Adipocyte (in vitro differentiated cells): ENCODE measurements around the gene TGM1.

Experiments used
- DNase-seq: peaks from one replicate; pipeline ENCODE4 v3.0.0-alpha.2; 2015; ENCODE audit warnings: low read depth
- H3K27me3 ChIP-seq: replicated peaks from 2 replicates; pipeline ENCODE4 v1.7.0; 2013; ENCODE audit warnings: mild to moderate bottlenecking, low read length, moderate library complexity; ENCODE audit not compliant: control insufficient read depth, insufficient read depth
- H3K36me3 ChIP-seq: 2 replicates; pipeline ENCODE4 v1.7.0; 2013; ENCODE audit warnings: low read length, mild to moderate bottlenecking, moderate library complexity; ENCODE audit not compliant: control insufficient read depth, insufficient read depth, severe bottlenecking
- H3K4me1 ChIP-seq: 2 replicates; pipeline ENCODE4 v1.7.0; 2013; ENCODE audit warnings: mild to moderate bottlenecking, low read length, moderate library complexity; ENCODE audit not compliant: control insufficient read depth, insufficient read depth
- H3K4me3 ChIP-seq: 2 replicates; pipeline ENCODE4 v1.7.0; 2013; ENCODE audit warnings: mild to moderate bottlenecking, low read length, moderate library complexity
- H3K9ac ChIP-seq: 2 replicates; pipeline ENCODE4 v1.7.0; 2013; ENCODE audit warnings: mild to moderate bottlenecking, low read length, moderate library complexity
- H3K9me3 ChIP-seq: 2 replicates; pipeline ENCODE4 v1.7.0; 2013; ENCODE audit warnings: mild to moderate bottlenecking, low read length, moderate library complexity; ENCODE audit not compliant: control insufficient read depth

TGM1 gene

DNA sequence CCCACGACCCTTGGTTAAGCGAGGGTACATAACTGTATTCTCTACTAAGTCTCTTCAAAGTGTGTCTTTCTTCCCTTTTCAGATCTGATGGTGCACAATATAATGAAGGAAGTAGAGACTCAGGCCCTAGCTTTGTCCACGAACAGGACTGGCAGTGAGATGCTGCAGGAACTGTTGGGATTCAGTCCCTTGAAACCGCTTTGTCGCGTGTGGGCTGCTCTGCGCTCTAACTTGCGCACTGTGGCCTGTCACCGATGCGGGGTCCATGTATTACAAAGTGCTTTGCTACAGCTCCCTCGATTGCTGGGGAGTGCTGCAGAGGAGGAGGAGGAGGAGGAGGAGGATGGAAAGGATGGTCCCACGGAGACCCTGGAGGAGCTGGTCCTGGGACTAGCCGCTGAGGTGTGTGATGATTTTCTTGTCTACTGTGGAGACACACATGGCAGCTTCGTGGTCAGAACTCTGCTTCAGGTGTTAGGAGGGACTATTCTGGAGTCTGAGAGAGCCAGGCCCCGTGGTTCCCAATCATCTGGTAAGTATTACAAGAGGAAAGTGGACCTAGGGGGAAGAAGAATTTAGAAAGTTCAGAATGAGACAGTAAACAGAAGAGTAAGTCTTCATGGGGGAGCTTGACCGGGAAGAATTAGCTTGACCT is 37.5 kb upstream of the TGM1 start:
- peaks cover 49% of the 10 kb centered on the region for H3K36me3 ChIP-seq
- no peaks in the 10 kb centered on the region for H3K9me3 ChIP-seq
- H3K4me3 ChIP-seq = peak overlapping the region; percentile 96
- H3K4me1 ChIP-seq = peaks cover 23% of the 10 kb centered on the region
- no peak for DNase-seq
- no peaks in the 10 kb centered on the region for H3K27me3 ChIP-seq
- peak overlapping the region; percentile 96 for H3K9ac ChIP-seq

DNA sequence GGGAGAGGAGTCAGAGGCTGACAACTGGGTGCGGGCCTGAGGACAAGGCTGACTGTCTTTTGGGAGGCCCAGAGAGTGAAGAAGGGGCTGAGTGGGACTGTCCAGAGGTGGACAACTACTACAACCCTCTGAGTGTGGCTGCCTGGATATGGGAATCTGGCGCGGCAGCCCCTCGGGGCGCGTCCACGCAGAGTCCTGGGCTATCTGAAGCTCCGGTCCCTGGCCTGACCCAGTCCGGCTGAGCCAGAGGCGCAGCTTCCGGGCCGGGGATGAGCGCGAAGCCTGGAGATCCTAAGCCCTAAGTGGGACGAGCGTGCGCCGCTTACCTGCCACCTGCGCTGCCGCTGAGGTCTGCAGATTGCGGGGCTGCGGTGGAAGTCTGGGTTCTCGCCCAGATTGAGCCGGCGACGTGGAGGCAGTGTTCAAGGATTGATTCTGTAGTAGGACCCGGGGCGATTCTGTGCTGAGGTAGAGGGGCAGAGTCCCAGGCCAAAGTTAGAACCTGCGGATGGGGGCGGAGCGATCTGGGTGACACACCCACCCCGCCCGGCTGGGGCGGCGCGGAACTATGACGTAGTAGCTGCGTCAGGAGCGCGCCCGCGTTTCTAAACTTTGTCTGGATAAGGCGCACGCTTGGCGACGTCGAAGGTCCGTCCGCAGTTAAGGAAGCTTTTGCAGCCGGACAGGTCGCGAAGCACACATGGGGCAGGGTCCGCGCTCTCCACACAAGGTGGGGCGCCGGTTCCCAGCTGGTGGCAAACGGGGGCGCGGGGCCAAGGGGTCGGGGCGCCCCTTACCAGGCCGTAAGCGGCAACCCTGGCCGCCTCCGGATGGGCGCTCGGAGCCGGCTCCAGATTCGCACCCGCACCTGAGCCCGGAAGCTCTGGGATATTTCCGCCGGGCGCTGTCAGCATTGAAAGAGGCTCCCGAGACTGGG is 36.5 kb upstream of the TGM1 start, which contains the start of the genes DHRS1 and NOP9:
Gene DHRS1 (minus strand): TSS at position 526 of the 937 bp plus-strand sequence. CDS start 674 bp downstream, outside the sequence.
Gene NOP9 (plus strand): TSS at position 596 of the 937 bp plus-strand sequence. CDS start 105 bp downstream, at position 701.
- peak; percentile 96 for DNase-seq
- no peaks in the 10 kb centered on the region for H3K9me3 ChIP-seq
- H3K36me3 ChIP-seq = peaks cover 48% of the 10 kb centered on the region
- peaks cover 23% of the 10 kb centered on the region for H3K4me1 ChIP-seq
- peak within 1 kb of the TSS; percentile 96 for H3K4me3 ChIP-seq
- peak within 1 kb of the TSS; percentile 96 for H3K9ac ChIP-seq
- H3K27me3 ChIP-seq = no peaks in the 10 kb centered on the region

DNA sequence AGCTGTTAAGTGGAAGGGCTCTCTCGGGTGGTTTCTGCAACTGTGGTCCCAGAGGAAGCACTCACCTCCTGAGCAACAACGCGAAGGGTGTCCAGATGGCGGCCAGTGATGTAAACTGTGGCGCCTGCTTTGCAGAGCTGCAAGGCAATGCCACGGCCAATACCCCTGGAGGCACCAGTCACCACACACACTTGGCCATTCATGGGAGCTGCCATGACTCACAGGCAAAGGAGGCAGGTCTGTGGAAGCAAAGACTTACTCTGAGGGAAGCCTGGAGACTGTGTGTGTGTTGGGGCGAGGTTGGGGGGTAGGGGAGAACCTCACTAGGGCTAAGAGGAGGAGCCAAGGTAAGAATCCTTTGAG is 35.9 kb upstream of the TGM1 start:
- DNase-seq = peak; percentile 49
- no peaks in the 10 kb centered on the region for H3K27me3 ChIP-seq
- H3K36me3 ChIP-seq = peaks cover 42% of the 10 kb centered on the region

DNA sequence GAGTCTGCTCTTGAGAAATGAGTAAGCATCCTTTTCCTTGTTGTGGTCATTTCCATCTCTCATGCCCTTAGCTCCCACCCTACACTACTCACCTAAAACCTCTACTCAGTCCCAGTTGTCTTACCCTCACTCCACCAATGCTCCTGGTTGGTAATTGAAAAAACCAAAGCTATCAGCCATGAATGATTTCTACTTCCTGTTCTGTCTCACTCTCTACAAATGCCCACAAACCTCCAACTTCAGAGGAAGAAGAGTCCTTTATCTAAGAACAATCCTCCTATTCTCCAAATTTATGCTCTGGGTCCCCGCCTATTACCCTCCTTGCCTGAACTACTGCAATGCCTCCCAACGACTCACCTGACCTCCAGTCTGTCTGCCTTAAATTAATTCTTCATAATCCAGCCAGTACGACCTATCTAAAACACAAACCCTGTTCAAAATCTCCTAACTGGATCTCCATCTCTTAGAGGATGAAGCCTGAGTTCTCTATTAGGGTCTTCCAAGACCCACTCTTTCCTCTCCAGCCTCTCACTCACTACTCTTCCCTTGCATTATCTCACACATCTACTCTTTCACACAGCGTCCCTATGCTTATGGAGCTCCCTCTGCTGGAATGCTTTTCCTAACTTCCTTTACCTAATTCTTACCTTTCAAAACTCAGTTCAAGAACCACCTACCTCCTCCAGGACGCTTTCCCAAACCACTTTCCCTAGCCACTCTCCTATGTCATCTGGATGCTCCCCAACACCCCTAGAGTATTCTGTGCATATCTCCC is 34.4 kb upstream of the TGM1 start:
- H3K4me1 ChIP-seq = peaks cover 23% of the 10 kb centered on the region
- DNase-seq = peak; percentile 31
- H3K36me3 ChIP-seq = peaks cover 35% of the 10 kb centered on the region
- H3K27me3 ChIP-seq = no peaks in the 10 kb centered on the region
- H3K9ac ChIP-seq = no peak overlapping the region
- no peaks in the 10 kb centered on the region for H3K9me3 ChIP-seq
- H3K4me3 ChIP-seq = no peak overlapping the region

More for the DNA sequence above, 35.9 kb upstream of the TGM1 start:
- Histone ChIP-seq H3K4me1 (peaks cover 23% of the 10 kb centered on the region), H3K9ac (peak overlapping the region; percentile 96), H3K9me3 (no peaks in the 10 kb centered on the region), H3K4me3 (peak overlapping the region; percentile 96)

DNA sequence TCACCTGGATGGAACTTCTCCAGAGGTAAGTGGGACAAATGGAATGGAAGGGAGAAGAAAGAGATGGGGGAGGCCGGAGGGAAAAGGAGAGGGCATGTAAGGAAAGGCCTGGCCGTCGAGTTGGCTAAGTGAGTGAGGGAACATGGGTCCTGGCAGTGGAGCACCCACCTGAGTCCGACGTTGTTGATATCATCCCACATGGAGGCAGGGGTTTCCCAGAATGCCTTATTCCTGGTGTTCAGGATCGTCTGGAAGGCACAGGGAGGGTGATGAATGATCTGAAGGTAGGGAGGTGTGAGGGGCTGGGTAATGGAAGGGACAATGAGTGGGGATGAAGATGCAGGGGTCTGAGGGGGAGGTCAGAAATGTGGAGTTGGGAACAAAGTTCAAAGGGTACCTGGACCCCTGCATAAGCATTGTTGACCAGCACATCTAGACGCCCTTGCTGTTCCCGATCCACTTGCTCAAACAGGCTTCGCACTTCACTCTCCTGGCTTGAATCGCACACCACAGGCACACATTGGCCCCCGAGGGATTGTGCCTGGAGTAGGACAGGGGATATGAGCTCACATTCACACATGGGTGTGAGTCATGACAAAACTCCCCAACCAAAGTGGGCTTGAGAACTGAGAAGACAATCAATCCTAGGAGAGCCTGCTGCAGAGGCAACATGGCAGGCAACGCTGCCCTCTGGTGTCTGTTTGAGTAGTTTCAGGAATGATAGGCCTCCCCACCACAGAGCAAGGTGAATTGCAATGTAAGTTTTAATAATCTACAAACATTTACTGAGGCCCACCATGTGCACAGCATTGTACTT is 33.6 kb upstream of the TGM1 start:
- Histone ChIP-seq H3K9ac (peak overlapping the region; percentile 30), H3K9me3 (no peaks in the 10 kb centered on the region), H3K4me1 (peaks cover 23% of the 10 kb centered on the region), H3K36me3 (peaks cover 35% of the 10 kb centered on the region), H3K27me3 (no peaks in the 10 kb centered on the region), H3K4me3 (no peak overlapping the region)
- peak; percentile 90 for DNase-seq

DNA sequence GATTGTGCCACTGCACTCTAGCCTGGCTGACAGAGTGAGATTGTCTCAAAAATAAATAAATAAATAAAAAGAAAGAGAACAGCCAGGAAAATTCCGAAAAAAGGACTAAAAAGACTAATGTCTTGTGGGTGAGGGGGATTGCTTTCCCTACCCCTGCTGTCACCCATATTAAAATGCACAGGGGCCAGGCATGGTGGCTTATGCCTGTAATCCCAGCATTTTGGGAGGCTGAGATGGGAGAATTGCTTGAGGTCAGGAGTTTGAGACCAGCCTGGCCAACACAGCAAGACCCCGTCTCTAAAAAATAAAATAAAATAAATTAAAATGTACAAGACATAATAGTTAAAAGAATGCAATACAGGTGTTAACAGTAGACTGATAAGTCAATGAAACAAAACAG is 30.5 kb upstream of the TGM1 start:
- no peak for DNase-seq
- peaks cover 57% of the 10 kb centered on the region for H3K36me3 ChIP-seq
- H3K27me3 ChIP-seq = no peaks in the 10 kb centered on the region
- no peaks in the 10 kb centered on the region for H3K9me3 ChIP-seq
- peaks cover 6% of the 10 kb centered on the region for H3K4me1 ChIP-seq
- no peak overlapping the region for H3K9ac ChIP-seq
- no peak overlapping the region for H3K4me3 ChIP-seq

DNA sequence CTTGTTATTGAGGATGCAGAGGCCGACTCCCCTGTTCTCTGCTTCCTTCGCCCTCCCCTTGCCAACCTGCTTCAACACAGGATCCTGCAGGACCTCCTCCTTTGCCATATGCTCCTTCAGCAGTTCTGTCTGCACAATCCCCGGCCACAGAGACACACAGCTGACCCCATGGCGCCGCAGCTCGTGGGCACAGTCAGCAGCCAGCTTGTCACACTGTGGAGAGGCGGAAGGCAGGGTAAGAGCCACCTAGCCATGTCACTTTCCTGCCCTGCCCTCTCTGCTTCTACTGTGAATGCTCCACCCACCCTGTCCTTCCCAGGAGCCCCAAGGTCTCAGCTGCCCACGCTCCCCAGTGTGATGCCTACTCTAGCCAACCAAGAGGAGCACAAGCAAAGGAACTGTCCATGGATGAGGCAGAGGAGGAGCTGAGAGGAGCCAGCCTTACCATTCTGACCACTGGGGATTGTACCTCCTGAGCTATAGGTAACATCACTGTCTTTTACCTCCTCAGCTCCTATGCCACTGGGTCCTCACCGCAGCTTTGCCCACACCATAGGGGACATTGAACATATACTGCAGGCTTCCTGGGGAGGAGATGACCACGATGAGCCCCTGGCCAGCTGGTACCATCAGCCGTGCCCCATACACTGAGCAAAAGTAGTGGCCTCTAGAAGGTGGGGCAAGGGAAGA is 29.3 kb upstream of the TGM1 start:
- Histone ChIP-seq H3K4me3 (no peak overlapping the region), H3K4me1 (peaks cover 6% of the 10 kb centered on the region), H3K9ac (no peak overlapping the region), H3K36me3 (peaks cover 57% of the 10 kb centered on the region), H3K9me3 (no peaks in the 10 kb centered on the region), H3K27me3 (no peaks in the 10 kb centered on the region)
- no peak for DNase-seq

DNA sequence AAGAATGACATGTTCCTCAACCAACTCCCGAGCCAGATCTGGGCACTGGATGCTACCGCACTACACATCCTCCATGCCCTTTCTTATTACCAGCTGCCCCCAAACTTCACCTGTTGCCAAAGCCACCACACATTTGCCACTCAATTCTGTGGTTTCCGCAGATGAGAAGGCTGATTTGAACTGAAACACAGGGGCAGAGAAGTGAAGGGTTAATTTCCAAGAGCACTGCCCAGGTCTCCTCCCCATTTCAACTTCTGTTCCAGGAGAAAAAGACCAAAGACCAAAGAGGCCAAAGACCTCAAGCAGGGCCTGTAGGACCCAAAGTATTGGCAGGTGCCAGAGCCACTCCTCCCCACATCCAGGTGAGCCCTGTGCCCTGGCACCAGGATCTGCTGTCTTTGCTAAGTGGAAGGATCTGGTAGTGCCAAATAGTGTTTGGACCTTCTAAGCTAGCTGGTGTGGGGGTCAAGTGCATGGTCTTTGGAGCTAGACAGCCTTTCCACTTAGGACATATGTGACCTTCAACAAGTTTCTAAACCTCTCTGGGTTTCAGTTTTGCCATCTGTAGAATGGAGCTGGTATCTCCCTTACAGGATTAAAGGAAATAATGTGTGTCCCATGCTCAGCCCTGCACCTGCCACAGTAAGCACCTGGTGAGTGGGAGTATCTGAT is 28.6 kb upstream of the TGM1 start:
- no peaks in the 10 kb centered on the region for H3K27me3 ChIP-seq
- H3K4me3 ChIP-seq = no peak overlapping the region
- no peak overlapping the region for H3K9ac ChIP-seq
- H3K4me1 ChIP-seq = peaks cover 4% of the 10 kb centered on the region
- H3K36me3 ChIP-seq = peaks cover 57% of the 10 kb centered on the region
- DNase-seq = no peak
- no peaks in the 10 kb centered on the region for H3K9me3 ChIP-seq

DNA sequence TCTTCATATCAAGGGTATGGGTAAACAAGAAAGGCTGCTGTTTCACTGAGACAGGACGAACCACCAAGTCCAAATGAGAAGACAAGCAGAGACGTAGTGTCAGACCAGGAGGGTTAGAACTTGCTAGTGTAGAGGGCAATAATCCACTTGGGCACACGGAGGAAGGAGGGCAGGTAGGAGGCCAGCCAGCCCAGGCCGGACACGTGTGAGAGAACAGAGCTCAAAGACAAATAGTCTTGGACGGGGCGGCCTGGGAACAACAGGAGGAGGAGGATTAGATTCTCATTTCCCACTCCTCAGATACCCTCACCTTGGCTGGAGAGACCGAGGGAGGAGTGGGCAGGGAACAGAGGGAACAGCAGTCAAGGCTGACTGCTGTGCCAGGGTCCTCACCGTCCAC is 27.8 kb upstream of the TGM1 start:
- Histone ChIP-seq H3K27me3 (no peaks in the 10 kb centered on the region), H3K4me3 (no peak overlapping the region), H3K4me1 (no peaks in the 10 kb centered on the region), H3K36me3 (peaks cover 50% of the 10 kb centered on the region), H3K9ac (no peak overlapping the region), H3K9me3 (no peaks in the 10 kb centered on the region)
- DNase-seq = no peak
